H1 (cell line): Measurements from ENCODE around the gene TLE4. TPM values are rescaled to one million over a fixed set of nuclear protein-coding genes. Genes with fewer than 3 reads are reported as not detected.

Source experiments
- EP300 ChIP-seq, 2 experiments: IDR thresholded peaks; 1 replicate in 1 of 2; 2 replicates in 1 of 2; pipeline ENCODE4 v1.6.1; 2011 to 2012; ENCODE audit warnings: low read depth in 2 of 2, low read length in 2 of 2, mild to moderate bottlenecking in 2 of 2, borderline replicate concordance in 1 of 2, inconsistent platforms in 1 of 2, moderate library complexity in 1 of 2
- GABPA ChIP-seq: IDR thresholded peaks from 2 replicates; pipeline ENCODE4 v1.6.1; 2011; ENCODE audit warnings: mild to moderate bottlenecking, low read length, moderate library complexity, borderline replicate concordance; ENCODE audit not compliant: insufficient read depth
- POLR2A ChIP-seq, 2 experiments: IDR thresholded peaks; 1 replicate in 1 of 2; 2 replicates in 1 of 2; pipeline ENCODE4 v1.6.1; 2011; ENCODE audit warnings: low read depth in 2 of 2, low read length in 2 of 2, mild to moderate bottlenecking in 2 of 2; ENCODE audit errors: control extremely low read depth in 1 of 2
- POLR2AphosphoS5 ChIP-seq: IDR thresholded peaks from 2 replicates; pipeline ENCODE4 v1.6.1; 2011; ENCODE audit warnings: low read depth, low read length
- SIX5 ChIP-seq: IDR thresholded peaks from 2 replicates; pipeline ENCODE4 v1.6.1; 2011; ENCODE audit warnings: mild to moderate bottlenecking, low read depth, low read length
- polyA plus RNA-seq, 7 experiments: library from polyadenylated mRNA; depleted of rRNA in 3 of 7; stranded (reverse) in 5 of 7; unstranded in 2 of 7; fragments of >200 nt in 5 of 7; fragments of 200-250 nt in 2 of 7; gene quantifications; 1 replicate in 5 of 7; 2 replicates in 1 of 7; 4 replicates in 1 of 7; pipeline versions ENCODE4 v1.2.1 to v1.2.3, GENCODE V29; 2011 to 2013; ENCODE audit warnings: missing spikeins in 2 of 7, mixed read lengths in 2 of 7
- total RNA-seq: library from RNA; stranded (reverse); fragmentation: NEBNext Ultra II Directional; extraction: Animal tissue kit (Norgen Biotek cat#: 25700); gene quantifications from 2 replicates; pipeline ENCODE4 v1.2.1, GENCODE V29; 2021

Gene TLE4
- total and polyA plus RNA-seq, 2 of the 8 experiments (the other 6 are each of a cell fraction or from before 2014, with no cell fraction given), result 32.4 to 36.9 TPM

- TF ChIP-seq POLR2AphosphoS5, result peak; percentile 99
- TF ChIP-seq POLR2A (IDR thresholded peaks at IDR 0.05; ENCODE audit: control extremely low read depth in 1 of 2, low read depth in 2 of 2, low read length in 2 of 2), result peak; percentile 92 to 98
- no peak for TF ChIP-seq GABPA
- TF ChIP-seq EP300 (IDR thresholded peaks at IDR 0.05; ENCODE audit: borderline replicate concordance in 1 of 2, low read depth in 2 of 2, low read length in 2 of 2), result peak in 1 of 2 experiments; percentile 3; a peak in 1 of 3 replicates
- TF ChIP-seq SIX5, result peak; percentile 74
- TF ChIP-seq, all 59 proteins: peak for 20
These were observed at the start of gene TLE4 (continued) for GRCh38 chr9:79571309-79572031.
